ENCODE results near the gene MICU1. TPM values are rescaled to one million over a fixed set of nuclear protein-coding genes. Genes with fewer than 3 reads are reported as not detected.

MICU1 gene
- total RNA-seq, 4 donors from 2014 or later, result 25.1 to 41.1 (median 34.9) TPM

GRCh38 chr10:72330069-72330426, 295.8 kb downstream of the MICU1 start:
- TF ChIP-seq EP300 (IDR thresholded peaks at IDR 0.05; ENCODE audit: low read depth) (no peak), POLR2AphosphoS5 (IDR thresholded peaks at IDR 0.05) (no peak), CTCF (IDR thresholded peaks at IDR 0.05) (no peak), POLR2A (IDR thresholded peaks at IDR 0.05) (no peak)
- H3K27ac ChIP-seq, result peak overlapping the region in 1 of 4 donors; percentile 31
- in situ Hi-C loops (cut with MboI; ENCODE audit: low pct_ligation_motif_present in 1 of 4, low pct_unique_long_range_greater_than_20kb in 1 of 4, low sequenced_read_pairs in 3 of 4), result loop anchor here (10.0 to 25.0 kb wide), 7 partner anchors 85 to 443 kb away; partner anchors contain the start of genes ANAPC16 (in 1 of the 4) and ASCC1 (in 1 of the 4)
- H3K4me1 ChIP-seq, result peaks cover 37 to 69% (median 52%) of the 10 kb centered on the region in 4 donors
- no peak for DNase-seq
- no peaks in the 10 kb centered on the region for H3K36me3 ChIP-seq
- no peak overlapping the region for H3K4me3 ChIP-seq
- WGBS, 2 donors (ENCODE audit: low coverage in 1 of 2), result 97% methylated on average over 2 of the region's 2 CpGs; no CpG with 5 or more reads in 1 of the 2 donors
- no peaks in the 10 kb centered on the region for H3K9me3 ChIP-seq
- intact Hi-C loops (cut with DNase I; ENCODE audit: low total_unique reads), result no loop called here
- no peaks in the 10 kb centered on the region for H3K27me3 ChIP-seq

GRCh38 chr10:72329290-72330068, 296.4 kb downstream of the MICU1 start:
- H3K27ac ChIP-seq, result peak overlapping the region in 1 of 4 donors; percentile 31
- in situ Hi-C loops (cut with MboI; ENCODE audit: low pct_ligation_motif_present in 1 of 4, low pct_unique_long_range_greater_than_20kb in 1 of 4, low sequenced_read_pairs in 3 of 4) (loop anchor here (10.0 to 25.0 kb wide), 7 partner anchors 85 to 442 kb away; partner anchors contain the start of genes ANAPC16 (in 1 of the 4) and ASCC1 (in 1 of the 4)), intact Hi-C loops (cut with DNase I; ENCODE audit: low total_unique reads) (no loop called here)
- H3K4me3 ChIP-seq, result no peak overlapping the region
- 89% methylated on average over 11 of the region's 11 CpGs; no CpG with 5 or more reads in 1 of the 2 donors for WGBS, 2 donors (ENCODE audit: low coverage in 1 of 2)
- no peak for DNase-seq
- H3K36me3 ChIP-seq, result no peaks in the 10 kb centered on the region
- peaks cover 35 to 68% (median 51%) of the 10 kb centered on the region in 4 donors for H3K4me1 ChIP-seq
- no peaks in the 10 kb centered on the region for H3K27me3 ChIP-seq
- TF ChIP-seq EP300 (IDR thresholded peaks at IDR 0.05; ENCODE audit: low read depth) (no peak), POLR2AphosphoS5 (IDR thresholded peaks at IDR 0.05) (no peak), POLR2A (IDR thresholded peaks at IDR 0.05) (no peak), CTCF (IDR thresholded peaks at IDR 0.05) (no peak)
- no peaks in the 10 kb centered on the region for H3K9me3 ChIP-seq

- no peak overlapping the region for H3K4me3 ChIP-seq
- H3K4me1 ChIP-seq, result peaks cover 28 to 61% (median 44%) of the 10 kb centered on the region in 4 donors
- intact Hi-C loops (cut with DNase I; ENCODE audit: low total_unique reads) (no loop called here), in situ Hi-C loops (cut with MboI; ENCODE audit: low pct_ligation_motif_present in 1 of 4, low pct_unique_long_range_greater_than_20kb in 1 of 4, low sequenced_read_pairs in 3 of 4) (loop anchor here in 3 of 4 donors (25.0 kb wide), 5 partner anchors 92 to 442 kb away; partner anchors contain the start of genes ANAPC16 (in 1 of the 3) and ASCC1 (in 1 of the 3))
- 56 to 81% methylated on average over 4 to 5 of the region's 5 CpGs for whole genome bisulfite sequencing, 2 donors (ENCODE audit: low coverage in 1 of 2)
- TF ChIP-seq EP300 (IDR thresholded peaks at IDR 0.05; ENCODE audit: low read depth) (no peak), POLR2A (IDR thresholded peaks at IDR 0.05) (no peak), POLR2AphosphoS5 (IDR thresholded peaks at IDR 0.05) (no peak), CTCF (IDR thresholded peaks at IDR 0.05) (no peak)
- peak overlapping the region; percentile 31 to 51 (median 37) for H3K27ac ChIP-seq
- H3K9me3 ChIP-seq, result no peaks in the 10 kb centered on the region
- no peak for DNase-seq
- H3K36me3 ChIP-seq, result no peaks in the 10 kb centered on the region
- H3K27me3 ChIP-seq, result no peaks in the 10 kb centered on the region
Measured at GRCh38 chr10:72328829-72329204, 297.1 kb downstream of the MICU1 start.

- Histone ChIP-seq H3K27ac (peak overlapping the region; percentile 31 to 51 (median 37)), H3K36me3 (no peaks in the 10 kb centered on the region), H3K27me3 (no peaks in the 10 kb centered on the region), H3K4me3 (no peak overlapping the region), H3K9me3 (no peaks in the 10 kb centered on the region), H3K4me1 (peaks cover 27 to 56% (median 43%) of the 10 kb centered on the region in 4 donors)
- in situ Hi-C loops (cut with MboI; ENCODE audit: low pct_ligation_motif_present in 1 of 4, low pct_unique_long_range_greater_than_20kb in 1 of 4, low sequenced_read_pairs in 3 of 4) (loop anchor here in 3 of 4 donors (25.0 kb wide), 5 partner anchors 91 to 441 kb away; partner anchors contain the start of genes ANAPC16 (in 1 of the 3) and ASCC1 (in 1 of the 3)), intact Hi-C loops (cut with DNase I; ENCODE audit: low total_unique reads) (no loop called here)
- 0 to 36% methylated on average over 4 to 10 of the region's 14 CpGs for WGBS, 2 donors (ENCODE audit: low coverage in 1 of 2)
- peak; percentile 72 for DNase-seq
- peak; percentile 43 to 74 (median 60) for TF ChIP-seq CTCF (IDR thresholded peaks at IDR 0.05)
- TF ChIP-seq EP300 (IDR thresholded peaks at IDR 0.05; ENCODE audit: low read depth), result no peak
Measured at GRCh38 chr10:72328045-72328828, 297.6 kb downstream of the MICU1 start.

Data from transverse colon (tissue), 4 donors.